HL-60/S4 treated with retinoic acid at 250 ng/mL for 4 days and 3 days (cell line): ENCODE measurements around the gene ZNF174.

Experiments
- in situ Hi-C: fragments of 300-500 bp; cut with MboI; formaldehyde crosslinking; loops from 2 replicates; pipeline ENCODE4 v1.7.0; 2022; ENCODE audit warnings: low sequenced_read_pairs

Gene ZNF174

GRCh38 chr16:3443108-3444031 lies 42.4 kb downstream of the ZNF174 start, which contains the start of the genes NAA60 and ZNF597:
TSS of gene NAA60 (plus strand) at chr16:3443680. CDS start at chr16:3476228, 32,548 bp downstream.
TSS of gene ZNF597 (minus strand) at chr16:3443504. CDS start at chr16:3443153, 351 bp downstream.
- in situ Hi-C loops = no loop called here

GRCh38 chr16:3444032-3444388 lies 43.0 kb downstream of the ZNF174 start:
- in situ Hi-C loops = no loop called here

GRCh38 chr16:3454093-3454492 lies 53.1 kb downstream of the ZNF174 start:
- in situ Hi-C loops = no loop called here

GRCh38 chr16:3454631-3455147 lies 53.7 kb downstream of the ZNF174 start:
- in situ Hi-C loops = no loop called here

GRCh38 chr16:3457434-3458252 lies 56.6 kb downstream of the ZNF174 start:
- in situ Hi-C loops = no loop called here

GRCh38 chr16:3458278-3458851 lies 57.4 kb downstream of the ZNF174 start:
- in situ Hi-C loops = no loop called here

GRCh38 chr16:3458852-3459361 lies 57.9 kb downstream of the ZNF174 start:
- in situ Hi-C loops = no loop called here
